Neural cell (in vitro differentiated cells): ENCODE data around the gene SOCS7. TPM values are rescaled to one million over a fixed set of nuclear protein-coding genes. Genes with fewer than 3 reads are reported as not detected.

Experiments
- H2AFZ ChIP-seq: fragments of 200-600, 300-800 bp; sonication (generic), shearing (Covaris generic); 2 replicates; pipeline ENCODE4 v1.6.0; 2014; ENCODE audit warnings: low read depth, mild to moderate bottlenecking, antibody characterized with exemption, low read length, moderate library complexity
- H3F3A ChIP-seq: fragments of 200-600 bp; shearing (Covaris generic); 2 replicates; pipeline ENCODE4 v1.6.1; 2016; ENCODE audit warnings: mild to moderate bottlenecking, moderate library complexity, mixed read lengths, antibody characterized with exemption, low read length; ENCODE audit not compliant: insufficient read depth, poor library complexity, severe bottlenecking
- H3K27ac ChIP-seq: fragments of 200-600, 300-800 bp; sonication (generic), shearing (Covaris generic); 2 replicates; pipeline ENCODE4 v1.5.1; 2014; ENCODE audit warnings: mild to moderate bottlenecking, low read length, moderate library complexity
- H3K27me3 ChIP-seq: fragments of 300-800, 200-600 bp; sonication (generic), shearing (Covaris generic); 2 replicates; pipeline ENCODE4 v1.6.0; 2014; ENCODE audit warnings: mild to moderate bottlenecking, low read depth, low read length, moderate library complexity; ENCODE audit not compliant: insufficient read depth
- H3K36me3 ChIP-seq: fragments of 300-800, 200-600 bp; sonication (generic), shearing (Covaris generic); 2 replicates; pipeline ENCODE4 v1.5.1; 2014; ENCODE audit warnings: mild to moderate bottlenecking, antibody characterized with exemption, low read length, moderate library complexity; ENCODE audit not compliant: insufficient read depth
- H3K4me2 ChIP-seq: fragments of 300-800, 200-600 bp; sonication (generic), shearing (Covaris generic); 2 replicates; pipeline ENCODE4 v1.6.0; 2014; ENCODE audit warnings: mild to moderate bottlenecking, low read length
- H3K4me3 ChIP-seq: fragments of 300-800, 200-600 bp; sonication (generic), shearing (Covaris generic); 2 replicates; pipeline ENCODE4 v1.5.1; 2014; ENCODE audit warnings: mild to moderate bottlenecking, low read length, moderate library complexity
- H3K79me2 ChIP-seq: fragments of 200-600 bp; shearing (Covaris generic); replicated peaks from 2 replicates; pipeline ENCODE4 v1.6.0; 2014; ENCODE audit warnings: mild to moderate bottlenecking, low read length, moderate library complexity; ENCODE audit not compliant: insufficient read depth
- H3K9ac ChIP-seq: fragments of 300-800, 200-600 bp; sonication (generic), shearing (Covaris generic); 2 replicates; pipeline ENCODE4 v1.6.1; 2016; ENCODE audit warnings: mild to moderate bottlenecking, low read length, mixed read lengths
- H3K9me2 ChIP-seq: fragments of 200-600 bp; shearing (Covaris generic); 2 replicates; pipeline ENCODE4 v1.6.1; 2016; ENCODE audit warnings: mild to moderate bottlenecking, low read length, mixed read lengths; ENCODE audit not compliant: insufficient read depth
- H3K9me3 ChIP-seq: fragments of 200-600, 300-800 bp; sonication (generic), shearing (Covaris generic); 2 replicates; pipeline ENCODE4 v1.6.1; 2016; ENCODE audit warnings: mild to moderate bottlenecking, mixed run types, low read length, moderate library complexity, mixed read lengths
- H4K20me1 ChIP-seq: fragments of 200-600 bp; shearing (Covaris generic); 2 replicates; pipeline ENCODE4 v1.6.1; 2016; ENCODE audit warnings: mild to moderate bottlenecking, mixed run types; ENCODE audit not compliant: insufficient read depth
- CTCF ChIP-seq: fragments of 450-650 bp; IDR thresholded peaks from 2 replicates; pipeline ENCODE4 v1.5.1; 2014; ENCODE audit warnings: antibody characterized with exemption, mild to moderate bottlenecking, moderate library complexity; ENCODE audit not compliant: poor library complexity, severe bottlenecking
- EP300 ChIP-seq: fragments of 450-650 bp; conservative IDR thresholded peaks from 2 replicates; pipeline ENCODE4 v1.6.1; 2014; ENCODE audit warnings: antibody characterized with exemption, mild to moderate bottlenecking, moderate library complexity; ENCODE audit not compliant: poor library complexity, severe bottlenecking
- EZH2 ChIP-seq: fragments of 200-600, 300-800 bp; shearing (Covaris generic), sonication (generic); IDR thresholded peaks from 2 replicates; pipeline ENCODE4 v1.6.1; 2014; ENCODE audit warnings: antibody characterized with exemption, low read length, borderline replicate concordance, mild to moderate bottlenecking; ENCODE audit not compliant: insufficient read depth, poor library complexity, severe bottlenecking
- MXI1 ChIP-seq: fragments of 450-650 bp; conservative IDR thresholded peaks from 2 replicates; pipeline ENCODE4 v1.6.1; 2014; ENCODE audit warnings: antibody characterized with exemption, mild to moderate bottlenecking; ENCODE audit not compliant: poor library complexity, severe bottlenecking
- POLR2AphosphoS5 ChIP-seq: IDR thresholded peaks from 2 replicates; pipeline ENCODE4 v1.6.1; 2012
- RAD21 ChIP-seq: fragments of 450-650 bp; conservative IDR thresholded peaks from 2 replicates; pipeline ENCODE4 v1.6.1; 2014; ENCODE audit warnings: antibody characterized with exemption, mild to moderate bottlenecking, moderate library complexity
- SMC3 ChIP-seq: fragments of 450-650 bp; conservative IDR thresholded peaks from 2 replicates; pipeline ENCODE4 v1.6.1; 2014; ENCODE audit warnings: antibody characterized with exemption, mild to moderate bottlenecking, moderate library complexity; ENCODE audit not compliant: poor library complexity
- TAF1 ChIP-seq: IDR thresholded peaks from 2 replicates; pipeline ENCODE4 v1.6.1; 2012; ENCODE audit warnings: low read depth
- polyA plus RNA-seq: library from polyadenylated mRNA; depleted of rRNA; stranded (reverse); fragments of >200 nt; gene quantifications from 2 replicates; pipeline ENCODE4 v1.2.3, GENCODE V29; 2014
- TF ChIP-seq, protein P1 (sequence below): IDR thresholded peaks from 2 replicates; pipeline ENCODE4 v1.6.1; 2012; ENCODE audit warnings: borderline replicate concordance

Gene SOCS7
- polyA plus RNA-seq, 1 donor from 2014 or later = 23.7 TPM

- Histone ChIP-seq H3K27me3 (peaks cover 10% of the 10 kb centered on the region), H3K9me2 (no peaks in the 10 kb centered on the region), H2AFZ (no peak overlapping the region), H4K20me1 (no peaks in the 10 kb centered on the region), H3K36me3 (no peaks in the 10 kb centered on the region), H3F3A (no peaks in the 10 kb centered on the region), H3K27ac (no peak overlapping the region), H3K4me2 (no peak overlapping the region), H3K9me3 (no peaks in the 10 kb centered on the region), H3K4me3 (no peak overlapping the region), H3K79me2 (no peaks in the 10 kb centered on the region), H3K9ac (no peak overlapping the region)
- TF ChIP-seq MXI1 (no peak), EZH2 (no peak), SMC3 (no peak), TAF1 (no peak), CTCF (no peak), POLR2AphosphoS5 (no peak), RAD21 (no peak), EP300 (no peak)
- TF ChIP-seq, protein P1, sequence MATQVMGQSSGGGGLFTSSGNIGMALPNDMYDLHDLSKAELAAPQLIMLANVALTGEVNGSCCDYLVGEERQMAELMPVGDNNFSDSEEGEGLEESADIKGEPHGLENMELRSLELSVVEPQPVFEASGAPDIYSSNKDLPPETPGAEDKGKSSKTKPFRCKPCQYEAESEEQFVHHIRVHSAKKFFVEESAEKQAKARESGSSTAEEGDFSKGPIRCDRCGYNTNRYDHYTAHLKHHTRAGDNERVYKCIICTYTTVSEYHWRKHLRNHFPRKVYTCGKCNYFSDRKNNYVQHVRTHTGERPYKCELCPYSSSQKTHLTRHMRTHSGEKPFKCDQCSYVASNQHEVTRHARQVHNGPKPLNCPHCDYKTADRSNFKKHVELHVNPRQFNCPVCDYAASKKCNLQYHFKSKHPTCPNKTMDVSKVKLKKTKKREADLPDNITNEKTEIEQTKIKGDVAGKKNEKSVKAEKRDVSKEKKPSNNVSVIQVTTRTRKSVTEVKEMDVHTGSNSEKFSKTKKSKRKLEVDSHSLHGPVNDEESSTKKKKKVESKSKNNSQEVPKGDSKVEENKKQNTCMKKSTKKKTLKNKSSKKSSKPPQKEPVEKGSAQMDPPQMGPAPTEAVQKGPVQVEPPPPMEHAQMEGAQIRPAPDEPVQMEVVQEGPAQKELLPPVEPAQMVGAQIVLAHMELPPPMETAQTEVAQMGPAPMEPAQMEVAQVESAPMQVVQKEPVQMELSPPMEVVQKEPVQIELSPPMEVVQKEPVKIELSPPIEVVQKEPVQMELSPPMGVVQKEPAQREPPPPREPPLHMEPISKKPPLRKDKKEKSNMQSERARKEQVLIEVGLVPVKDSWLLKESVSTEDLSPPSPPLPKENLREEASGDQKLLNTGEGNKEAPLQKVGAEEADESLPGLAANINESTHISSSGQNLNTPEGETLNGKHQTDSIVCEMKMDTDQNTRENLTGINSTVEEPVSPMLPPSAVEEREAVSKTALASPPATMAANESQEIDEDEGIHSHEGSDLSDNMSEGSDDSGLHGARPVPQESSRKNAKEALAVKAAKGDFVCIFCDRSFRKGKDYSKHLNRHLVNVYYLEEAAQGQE = no peak
These were observed 73.4 kb downstream of the SOCS7 start for GRCh38 chr17:38425031-38425430.

- H3K27ac ChIP-seq = no peak overlapping the region
- H3K4me3 ChIP-seq = no peak overlapping the region
- H3K9me3 ChIP-seq = no peaks in the 10 kb centered on the region
- no peaks in the 10 kb centered on the region for H3K79me2 ChIP-seq
- H3K4me2 ChIP-seq = no peak overlapping the region
- H3K9me2 ChIP-seq = no peaks in the 10 kb centered on the region
- no peak overlapping the region for H2AFZ ChIP-seq
- no peaks in the 10 kb centered on the region for H4K20me1 ChIP-seq
- no peak for TF ChIP-seq EZH2
- TF ChIP-seq SMC3 = no peak
- TF ChIP-seq MXI1 = no peak
- no peak for TF ChIP-seq CTCF
- peaks cover 10% of the 10 kb centered on the region for H3K27me3 ChIP-seq
- H3K36me3 ChIP-seq = no peaks in the 10 kb centered on the region
- H3F3A ChIP-seq = no peaks in the 10 kb centered on the region
- no peak overlapping the region for H3K9ac ChIP-seq
These were observed 74.1 kb downstream of the SOCS7 start for GRCh38 chr17:38425744-38426143.
